PC-9 (cell line): ENCODE data around the gene ATG4A. TPM values are rescaled to one million over a fixed set of nuclear protein-coding genes. Genes with fewer than 3 reads are reported as not detected.

Experiments used
- BruUV-seq: library from RNA; stranded (reverse); fragments of 400-500 nt; replicated peaks from 2 replicates; lab custom pipeline; 2021; lab: Mats Ljungman, UMichigan
- CTCF ChIA-PET: fragments of 300-600 bp; sonication (Branson Sonifier 250); formaldehyde crosslinking; loops from one replicate; lab custom pipeline; 2022; ENCODE audit warnings: antibody characterized with exemption; lab: Charles Lee
- POLR2A ChIA-PET: fragments of 300-600 bp; sonication (Branson Sonifier 250); formaldehyde crosslinking; loops from one replicate; lab custom pipeline; 2022; ENCODE audit warnings: antibody characterized with exemption; ENCODE audit not compliant: unreplicated experiment; lab: Charles Lee
- DNase-seq, 2 experiments: peaks; one replicate each; pipeline versions ENCODE4 v3.0.0 to v3.0.0-alpha.2; 2015 to 2022; ENCODE audit warnings: mixed read lengths in 1 of 2
- H2AFZ ChIP-seq: fragments of 200-600 bp; sonication (generic); 2 replicates; pipeline ENCODE4 v1.8.1; 2017; ENCODE audit warnings: antibody characterized with exemption
- H3F3A ChIP-seq: fragments of 200-600 bp; sonication (generic); 2 replicates; pipeline ENCODE4 v1.8.1; 2017; ENCODE audit warnings: antibody characterized with exemption, mild to moderate bottlenecking, low read depth; ENCODE audit not compliant: insufficient read depth
- H3K27ac ChIP-seq: fragments of 200-600 bp; sonication (generic); 2 replicates; pipeline ENCODE4 v1.6.1; 2016; ENCODE audit warnings: mixed run types
- H3K27me3 ChIP-seq: fragments of 200-600 bp; sonication (generic); 2 replicates; pipeline ENCODE4 v1.6.1; 2016; ENCODE audit warnings: low read depth, mixed run types; ENCODE audit not compliant: insufficient read depth
- H3K36me3 ChIP-seq: fragments of 200-600 bp; sonication (generic); 2 replicates; pipeline ENCODE4 v1.6.1; 2016; ENCODE audit warnings: low read depth, mixed run types
- H3K4me1 ChIP-seq: fragments of 200-600 bp; sonication (generic); replicated peaks from 2 replicates; pipeline ENCODE4 v1.6.1; 2016; ENCODE audit warnings: mixed run types; ENCODE audit not compliant: insufficient read depth
- H3K4me2 ChIP-seq: fragments of 200-600 bp; sonication (generic); 2 replicates; pipeline ENCODE4 v1.6.1; 2017; ENCODE audit warnings: mixed run types
- H3K4me3 ChIP-seq: fragments of 200-600 bp; sonication (generic); 2 replicates; pipeline ENCODE4 v1.6.1; 2016; ENCODE audit warnings: mixed run types
- H3K79me2 ChIP-seq: fragments of 200-600 bp; sonication (generic); 2 replicates; pipeline ENCODE4 v1.6.1; 2017; ENCODE audit warnings: low read depth, mixed run types
- H3K9me2 ChIP-seq: fragments of 200-600 bp; sonication (generic); 2 replicates; pipeline ENCODE4 v1.8.1; 2017; ENCODE audit warnings: mild to moderate bottlenecking; ENCODE audit not compliant: insufficient read depth
- H3K9me3 ChIP-seq: fragments of 200-600 bp; sonication (generic); 2 replicates; pipeline ENCODE4 v1.8.1; 2016; ENCODE audit warnings: low read depth; ENCODE audit not compliant: insufficient read depth
- H4K20me1 ChIP-seq: fragments of 200-600 bp; sonication (generic); 2 replicates; pipeline ENCODE4 v1.8.1; 2017; ENCODE audit not compliant: insufficient read depth
- CTCF ChIP-seq: fragments of 200-600 bp; sonication (generic); conservative IDR thresholded peaks from 2 replicates; pipeline ENCODE4 v1.6.1; 2017; ENCODE audit warnings: mixed run types, antibody characterized with exemption, mild to moderate bottlenecking, moderate library complexity
- EZH2 ChIP-seq: fragments of 200-600 bp; sonication (generic); IDR thresholded peaks from 2 replicates; pipeline ENCODE4 v1.8.0; 2017; ENCODE audit warnings: antibody characterized with exemption, low read depth
- intact Hi-C: fragments of 100-400 bp; cut with micrococcal nuclease; formaldehyde crosslinking; loops from one replicate; pipeline ENCODE4 v1.10.0; 2022; ENCODE audit not compliant: unreplicated experiment
- total RNA-seq: library from RNA; stranded (reverse); gene quantifications from 2 replicates; pipeline ENCODE4 v1.2.3, GENCODE V29; 2021

The ATG4A gene
- total RNA-seq, 1 experiment from 2014 or later: 9.6 TPM

GRCh38 chrX:108199041-108199440, 107.5 kb downstream of the ATG4A start:
- H4K20me1 ChIP-seq: no peaks in the 10 kb centered on the region
- TF ChIP-seq CTCF (no peak), EZH2 (no peak)
- no peak overlapping the region for H2AFZ ChIP-seq
- H3K4me2 ChIP-seq: no peak overlapping the region
- H3K9me3 ChIP-seq: no peaks in the 10 kb centered on the region
- H3K4me3 ChIP-seq: no peak overlapping the region
- no peaks in the 10 kb centered on the region for H3F3A ChIP-seq
- H3K27ac ChIP-seq: no peak overlapping the region
- H3K36me3 ChIP-seq: no peaks in the 10 kb centered on the region
- H3K4me1 ChIP-seq: no peaks in the 10 kb centered on the region
- ChIA-PET POLR2A (no interaction called here), CTCF (no interaction called here)
- intact Hi-C loops: loop anchor here (1.0 to 5.0 kb wide), 3 partner anchors 338 to 1688 kb away; no protein-coding TSS in a partner anchor
- H3K9me2 ChIP-seq: no peaks in the 10 kb centered on the region
- H3K79me2 ChIP-seq: no peaks in the 10 kb centered on the region
- BruUV-seq: no TSS peak
- no peaks in the 10 kb centered on the region for H3K27me3 ChIP-seq
- DNase-seq: no peak

GRCh38 chrX:108199691-108200090, 108.1 kb downstream of the ATG4A start:
- intact Hi-C loops: loop anchor here (1.0 to 10.0 kb wide), 4 partner anchors 338 to 1688 kb away; partner anchors contain the start of gene GUCY2F
- TF ChIP-seq CTCF (peak; percentile 77), EZH2 (no peak)
- H3K27ac ChIP-seq: no peak overlapping the region
- no peaks in the 10 kb centered on the region for H3K79me2 ChIP-seq
- BruUV-seq: no TSS peak
- no peak overlapping the region for H2AFZ ChIP-seq
- ChIA-PET CTCF (interaction anchor here (0.7 to 1.2 kb wide), 2 partner anchors 337 to 1185 kb away, joined by 4 to 5 read pairs; no protein-coding TSS in a partner anchor), POLR2A (interaction anchor here (0.6 kb wide), 1 partner anchor 109 kb away, joined by 4 read pairs; no protein-coding TSS in a partner anchor)
- no peaks in the 10 kb centered on the region for H3F3A ChIP-seq
- no peaks in the 10 kb centered on the region for H3K9me2 ChIP-seq
- no peaks in the 10 kb centered on the region for H3K9me3 ChIP-seq
- H3K4me3 ChIP-seq: no peak overlapping the region
- DNase-seq: peak; percentile 43 to 44
- H3K27me3 ChIP-seq: no peaks in the 10 kb centered on the region
- H3K36me3 ChIP-seq: no peaks in the 10 kb centered on the region
- H4K20me1 ChIP-seq: no peaks in the 10 kb centered on the region
- H3K4me1 ChIP-seq: no peaks in the 10 kb centered on the region
- H3K4me2 ChIP-seq: no peak overlapping the region

DNA sequence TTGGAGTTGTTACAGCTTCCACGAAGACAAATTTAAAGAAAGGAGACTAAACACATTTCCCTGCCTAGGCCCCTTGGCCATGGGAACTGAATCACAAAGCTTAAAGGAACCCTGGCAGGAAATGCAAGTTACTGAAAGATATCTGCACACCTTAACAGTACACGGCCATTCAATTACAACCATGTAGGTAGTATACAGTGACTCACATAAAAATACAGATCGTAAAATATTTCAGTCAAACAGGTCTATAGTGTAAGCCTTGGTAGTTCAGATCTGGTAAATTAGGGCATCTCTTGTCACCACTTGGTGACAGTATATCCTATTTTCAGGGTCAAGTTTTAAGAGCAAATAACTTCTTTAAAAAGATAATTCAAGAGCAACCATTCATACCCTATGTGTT, 112.0 kb downstream of the ATG4A start:
- Histone ChIP-seq H3K4me3 (no peak overlapping the region), H3K4me1 (no peaks in the 10 kb centered on the region), H3K79me2 (no peaks in the 10 kb centered on the region), H3K27me3 (no peaks in the 10 kb centered on the region), H4K20me1 (no peaks in the 10 kb centered on the region), H3F3A (no peaks in the 10 kb centered on the region), H2AFZ (no peak overlapping the region), H3K9me3 (no peaks in the 10 kb centered on the region), H3K4me2 (no peak overlapping the region), H3K9me2 (no peaks in the 10 kb centered on the region), H3K27ac (no peak overlapping the region), H3K36me3 (no peaks in the 10 kb centered on the region)
- CTCF ChIA-PET: no interaction called here
- no peak for DNase-seq
- intact Hi-C loops: loop anchor here (10.0 kb wide), 1 partner anchor 1281 kb away; the partner anchor contains the start of gene GUCY2F
- POLR2A ChIA-PET: no interaction called here
- TF ChIP-seq EZH2 (no peak), CTCF (no peak)
- no TSS peak for BruUV-seq

Other genes with a start within 250 kb of the ATG4A start
- gene TEX13B, start 109.4 kb upstream of the ATG4A start, total RNA-seq: not detected in 2 replicates
- not detected in 2 replicates for gene VSIG1, start 46.7 kb upstream of the ATG4A start, total RNA-seq
- gene PSMD10, start 236 bp upstream of the ATG4A start, total RNA-seq: 106 and 127 TPM in 2 replicates